Measurements from ENCODE around the gene HPCA.

- TF ChIP-seq CTCF (IDR thresholded peaks at IDR 0.05) (no peak), POLR2AphosphoS5 (IDR thresholded peaks at IDR 0.05; ENCODE audit: low read depth, low read length) (no peak), SIN3A (IDR thresholded peaks at IDR 0.05; ENCODE audit: borderline replicate concordance, insufficient read depth, low read depth, low read length) (no peak), TCF7L2 (IDR thresholded peaks at IDR 0.05; ENCODE audit: low read depth, low read length) (no peak)
- TF ChIP-seq, protein P1, sequence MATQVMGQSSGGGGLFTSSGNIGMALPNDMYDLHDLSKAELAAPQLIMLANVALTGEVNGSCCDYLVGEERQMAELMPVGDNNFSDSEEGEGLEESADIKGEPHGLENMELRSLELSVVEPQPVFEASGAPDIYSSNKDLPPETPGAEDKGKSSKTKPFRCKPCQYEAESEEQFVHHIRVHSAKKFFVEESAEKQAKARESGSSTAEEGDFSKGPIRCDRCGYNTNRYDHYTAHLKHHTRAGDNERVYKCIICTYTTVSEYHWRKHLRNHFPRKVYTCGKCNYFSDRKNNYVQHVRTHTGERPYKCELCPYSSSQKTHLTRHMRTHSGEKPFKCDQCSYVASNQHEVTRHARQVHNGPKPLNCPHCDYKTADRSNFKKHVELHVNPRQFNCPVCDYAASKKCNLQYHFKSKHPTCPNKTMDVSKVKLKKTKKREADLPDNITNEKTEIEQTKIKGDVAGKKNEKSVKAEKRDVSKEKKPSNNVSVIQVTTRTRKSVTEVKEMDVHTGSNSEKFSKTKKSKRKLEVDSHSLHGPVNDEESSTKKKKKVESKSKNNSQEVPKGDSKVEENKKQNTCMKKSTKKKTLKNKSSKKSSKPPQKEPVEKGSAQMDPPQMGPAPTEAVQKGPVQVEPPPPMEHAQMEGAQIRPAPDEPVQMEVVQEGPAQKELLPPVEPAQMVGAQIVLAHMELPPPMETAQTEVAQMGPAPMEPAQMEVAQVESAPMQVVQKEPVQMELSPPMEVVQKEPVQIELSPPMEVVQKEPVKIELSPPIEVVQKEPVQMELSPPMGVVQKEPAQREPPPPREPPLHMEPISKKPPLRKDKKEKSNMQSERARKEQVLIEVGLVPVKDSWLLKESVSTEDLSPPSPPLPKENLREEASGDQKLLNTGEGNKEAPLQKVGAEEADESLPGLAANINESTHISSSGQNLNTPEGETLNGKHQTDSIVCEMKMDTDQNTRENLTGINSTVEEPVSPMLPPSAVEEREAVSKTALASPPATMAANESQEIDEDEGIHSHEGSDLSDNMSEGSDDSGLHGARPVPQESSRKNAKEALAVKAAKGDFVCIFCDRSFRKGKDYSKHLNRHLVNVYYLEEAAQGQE (IDR thresholded peaks at IDR 0.05; ENCODE audit: insufficient read depth in 1 of 2, low read depth in 2 of 2, low read length in 1 of 2): no peak
Measured at GRCh38 chr1:32904797-32905196, 18.5 kb downstream of the HPCA start.
